ENCODE data around the gene CAMSAP3.

Gene CAMSAP3

DNA sequence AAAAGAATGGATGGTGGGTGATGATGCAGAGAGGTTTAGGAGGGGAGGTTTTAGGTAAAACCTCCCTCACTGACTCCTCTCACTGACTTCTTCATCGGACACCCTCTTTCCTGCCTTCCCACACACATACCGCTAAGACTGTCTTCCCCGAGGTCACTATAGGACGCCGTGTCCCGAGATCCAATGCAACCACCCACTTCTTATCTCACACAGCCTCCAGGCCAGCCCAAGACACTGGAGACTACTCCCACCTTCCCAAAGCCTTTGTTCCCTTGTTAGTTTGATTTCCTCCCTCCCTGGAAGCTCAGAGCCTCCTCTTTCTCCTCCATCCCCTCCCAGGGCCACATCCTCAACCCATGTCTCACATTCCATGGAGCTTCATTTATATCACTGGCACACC, 16.5 kb upstream of the CAMSAP3 start:
- no peak for DNase-seq

- no peak for DNase-seq
Observed at GRCh38 chr19:7582446-7582845, 13.2 kb upstream of the CAMSAP3 start.

DNA sequence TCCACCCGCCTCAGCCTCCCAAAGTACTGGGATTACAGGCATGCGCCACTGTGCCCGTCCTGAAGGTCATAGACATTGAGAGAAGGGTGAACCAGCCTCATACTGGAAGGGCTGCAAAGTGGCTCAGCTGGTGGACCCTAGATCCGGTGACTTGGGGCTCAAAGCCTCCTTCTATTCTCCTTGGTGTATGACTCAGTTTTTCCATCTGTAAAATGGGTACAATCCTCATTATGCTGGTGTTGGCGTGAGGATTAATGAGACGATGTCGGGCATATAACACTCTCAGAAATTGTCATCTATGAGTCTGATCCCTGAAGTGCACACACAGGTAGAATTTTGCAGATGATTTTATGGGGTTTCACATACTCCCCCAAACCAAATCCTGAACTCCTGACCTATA, 5.8 kb upstream of the CAMSAP3 start:
- no peak for DNase-seq

- DNase-seq = no peak
Observed at GRCh38 chr19:7590256-7590655, 5.4 kb upstream of the CAMSAP3 start.

- DNase-seq = no peak
Observed at GRCh38 chr19:7596211-7596937, 711 bp downstream of the CAMSAP3 start.

GRCh38 chr19:7597689-7598088, 2.0 kb downstream of the CAMSAP3 start:
- no peak for DNase-seq

GRCh38 chr19:7598180-7598579, 2.5 kb downstream of the CAMSAP3 start:
- no peak for DNase-seq

DNA sequence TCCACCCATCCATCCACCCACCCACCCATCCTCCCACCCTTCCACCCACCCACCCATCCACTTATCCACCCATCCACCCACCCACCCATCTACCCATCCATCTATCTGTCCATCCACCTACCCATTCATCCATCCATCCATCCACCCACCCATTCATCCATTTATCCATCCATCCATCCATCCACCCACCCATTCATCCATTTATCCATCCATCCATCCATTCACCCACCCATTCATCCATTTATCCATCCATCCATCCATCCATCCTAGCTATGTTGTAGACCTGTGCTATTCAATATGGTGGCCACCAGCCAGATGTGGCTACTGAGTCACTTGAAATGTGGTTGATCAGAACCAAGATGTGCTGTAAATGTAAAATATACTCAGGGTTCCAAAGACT, 5.1 kb downstream of the CAMSAP3 start:
- no peak for DNase-seq

DNA sequence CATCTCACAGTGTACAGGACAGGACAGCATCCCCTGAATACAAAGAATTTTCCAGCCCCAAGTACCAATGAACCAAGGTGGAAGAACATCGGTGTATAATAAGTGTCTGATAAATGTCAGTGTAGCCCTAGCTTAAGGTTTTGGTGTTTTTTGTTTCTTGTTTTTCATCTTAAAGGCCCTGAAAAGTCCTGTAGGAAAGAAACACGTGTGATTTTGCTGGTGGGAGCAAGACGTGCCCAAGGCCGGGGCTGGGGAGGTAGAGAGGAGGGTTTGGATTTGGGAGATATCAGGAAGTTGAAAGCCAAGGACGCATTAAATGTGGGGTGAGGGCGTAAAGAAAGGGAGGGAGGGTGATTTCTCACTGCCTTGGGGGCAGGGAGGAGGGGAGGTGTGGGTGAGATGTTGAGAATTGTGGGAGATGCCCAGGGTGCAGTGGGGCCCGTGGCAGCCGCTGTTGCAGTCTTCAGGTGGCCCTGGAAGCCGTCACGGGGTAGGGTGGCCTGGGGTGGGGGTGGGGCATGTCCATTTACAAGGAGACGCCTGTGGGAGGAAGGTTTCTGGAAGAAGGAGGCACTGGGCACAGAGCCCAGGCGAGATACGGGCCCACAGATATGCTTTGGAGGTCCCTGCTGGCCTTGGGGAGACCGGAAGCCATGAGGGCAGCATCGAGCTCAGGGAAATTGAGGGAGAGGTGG, 6.7 kb downstream of the CAMSAP3 start:
- DNase-seq = no peak

DNA sequence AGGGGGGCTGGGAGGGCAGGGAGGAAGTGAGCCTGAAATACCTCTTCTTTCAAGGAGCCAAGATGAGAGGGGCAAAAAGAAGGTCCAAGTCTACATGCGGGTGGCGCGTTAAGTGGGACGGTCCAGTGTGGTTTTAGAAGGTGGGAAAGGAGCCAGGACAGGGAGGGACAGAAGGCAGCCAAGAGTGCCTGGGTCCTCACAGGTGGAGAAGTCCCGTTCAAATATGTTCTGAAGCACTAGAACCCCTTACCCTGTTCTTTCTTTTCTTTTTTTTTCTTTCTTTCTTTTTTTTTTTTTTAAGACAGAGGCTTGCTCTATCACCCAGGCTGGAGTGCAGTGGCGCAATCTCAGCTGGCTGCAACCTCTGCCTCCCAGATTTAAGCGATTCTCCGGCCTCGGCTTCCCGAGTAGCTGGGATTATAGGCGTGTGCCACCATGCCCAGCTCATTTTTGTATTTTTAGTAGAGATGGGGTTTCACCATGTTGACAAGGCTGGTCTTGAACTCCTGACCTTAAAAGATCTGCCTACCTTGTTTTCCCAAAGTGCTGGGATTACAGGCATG, 7.4 kb downstream of the CAMSAP3 start:
- DNase-seq = no peak

GRCh38 chr19:7603919-7604318, 8.3 kb downstream of the CAMSAP3 start:
- no peak for DNase-seq

DNA sequence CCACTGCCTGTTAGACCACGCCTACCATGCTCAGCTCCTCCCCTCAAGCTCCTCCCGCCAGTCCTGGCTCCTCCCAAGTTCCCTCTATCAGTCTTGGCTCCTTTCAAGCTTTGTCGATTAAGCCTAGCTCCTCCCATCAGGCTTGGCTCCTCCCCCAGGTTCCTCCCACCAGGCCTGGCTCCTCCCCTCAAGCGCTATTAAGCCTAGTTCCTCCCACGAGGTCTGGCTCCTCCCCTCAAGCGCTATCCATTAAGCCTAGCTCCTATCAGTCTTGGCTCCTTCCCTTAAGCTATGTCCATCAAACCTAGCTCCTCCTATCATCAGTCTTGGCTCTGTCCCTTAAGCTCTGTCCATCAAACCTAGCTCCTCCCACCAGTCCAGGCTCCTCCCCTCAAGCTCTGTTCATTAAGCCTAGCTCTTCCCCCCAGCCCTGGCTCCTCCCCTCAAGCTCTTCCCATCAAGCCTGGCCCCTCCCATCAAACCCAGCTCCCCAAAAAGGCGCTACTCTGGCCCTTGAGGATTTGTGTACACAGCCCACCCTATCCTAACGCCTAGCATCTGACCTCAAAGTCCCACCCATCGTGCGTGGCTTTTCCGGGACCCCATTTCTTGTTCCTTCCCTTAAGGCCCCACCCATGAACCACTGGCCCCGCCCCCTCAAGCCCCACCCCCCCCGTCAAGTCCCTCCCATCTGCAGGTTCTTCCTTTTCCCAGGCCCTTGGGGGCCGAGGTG, 10.0 kb downstream of the CAMSAP3 start:
- no peak for DNase-seq

GRCh38 chr19:7606289-7606688, 10.6 kb downstream of the CAMSAP3 start:
- DNase-seq = no peak

GRCh38 chr19:7607212-7607873, 11.7 kb downstream of the CAMSAP3 start:
- no peak for DNase-seq

DNA sequence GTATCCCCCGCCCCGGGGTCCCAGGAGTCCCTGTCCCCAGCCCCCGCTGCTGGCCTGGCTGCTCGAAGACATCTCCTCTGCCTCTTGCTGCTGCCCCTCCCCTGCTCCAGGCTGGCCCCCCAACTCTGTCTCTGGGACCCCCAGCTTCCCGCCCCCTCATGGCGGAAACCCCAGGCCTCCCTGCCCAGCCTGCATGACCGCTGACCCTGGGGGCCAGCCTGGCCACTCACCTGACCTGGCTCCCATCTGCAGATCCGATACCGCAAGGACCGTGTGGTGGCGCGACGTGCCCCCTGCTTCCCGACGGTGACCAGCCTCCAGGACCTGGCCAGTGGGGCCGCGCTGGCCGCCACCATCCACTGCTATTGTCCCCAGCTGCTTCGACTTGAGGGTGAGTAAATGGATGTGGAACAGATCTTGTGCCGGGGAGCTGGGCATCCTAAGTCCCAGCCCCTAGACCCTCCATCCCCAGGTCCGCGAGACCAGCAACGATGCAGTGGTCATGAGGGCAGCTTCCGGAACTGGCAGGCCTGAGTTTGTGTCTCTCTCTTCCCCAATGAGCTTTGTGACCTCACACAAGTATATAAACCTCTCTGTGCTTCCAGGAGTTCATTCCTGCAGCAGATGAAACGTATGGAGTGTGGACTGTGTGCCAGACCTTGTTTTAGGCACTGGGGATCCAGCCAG, 12.4 kb downstream of the CAMSAP3 start:
- no peak for DNase-seq

GRCh38 chr19:7610491-7611240, 15.0 kb downstream of the CAMSAP3 start:
- no peak for DNase-seq

DNA sequence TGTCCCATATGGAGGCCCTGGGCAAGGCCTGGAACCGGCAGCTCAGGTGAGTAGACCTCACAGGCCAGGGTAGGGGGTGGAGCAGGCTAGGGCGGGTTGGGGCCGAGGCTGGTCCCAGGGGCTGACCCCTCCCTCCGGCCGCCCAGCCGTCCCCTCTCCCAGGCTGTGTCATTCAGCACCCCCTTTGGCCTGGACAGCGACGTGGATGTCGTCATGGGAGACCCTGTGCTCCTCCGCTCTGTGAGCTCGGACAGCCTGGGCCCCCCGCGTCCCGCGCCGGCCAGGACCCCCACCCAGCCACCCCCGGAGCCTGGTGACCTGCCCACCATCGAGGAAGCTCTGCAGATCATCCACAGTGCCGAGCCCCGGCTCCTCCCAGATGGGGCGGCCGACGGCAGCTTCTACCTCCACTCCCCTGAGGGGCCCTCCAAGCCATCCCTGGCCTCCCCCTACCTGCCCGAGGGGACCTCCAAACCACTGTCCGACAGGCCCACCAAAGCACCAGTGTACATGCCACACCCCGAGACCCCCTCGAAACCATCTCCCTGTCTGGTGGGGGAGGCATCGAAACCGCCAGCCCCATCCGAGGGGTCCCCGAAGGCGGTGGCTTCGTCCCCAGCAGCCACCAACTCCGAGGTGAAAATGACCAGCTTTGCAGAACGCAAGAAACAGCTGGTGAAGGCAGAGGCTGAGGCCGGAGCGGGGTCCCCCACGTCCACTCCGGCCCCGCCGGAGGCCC, 16.0 kb downstream of the CAMSAP3 start:
- no peak for DNase-seq

- no peak for DNase-seq
Observed at GRCh38 chr19:7612282-7613274, 16.9 kb downstream of the CAMSAP3 start.

GRCh38 chr19:7614859-7615741, 19.4 kb downstream of the CAMSAP3 start:
- no peak for DNase-seq

All from NCI-H510A treated with DMSO at 0.1 percent for 48 hours (cell line).